Right atrium auricular region (tissue), 2 donors: ENCODE measurements around the gene ACHE. TPM values are rescaled to one million over a fixed set of nuclear protein-coding genes. Genes with fewer than 3 reads are reported as not detected.
A peak's percentile ranks its signal among the peaks of the same experiment; 100 is the strongest.

Experiments
- DNase-seq: peaks from one replicate; pipeline ENCODE4 v3.0.0-alpha.2; 2019; ENCODE audit warnings: low spot score
- H3K27ac ChIP-seq, 2 donors: fragments of 200-600 bp; sonication (generic); 1 replicate in 1 of 2; 2 replicates in 1 of 2; pipeline ENCODE4 v1.5.1; 2016 to 2019
- H3K27me3 ChIP-seq, 2 donors: fragments of 200-600 bp; sonication (generic); one replicate each; pipeline versions ENCODE4 v1.5.1 to v1.6.0; 2017 to 2019
- H3K36me3 ChIP-seq: fragments of 200-600 bp; sonication (generic); one replicate; pipeline ENCODE4 v1.5.1; 2016
- H3K4me1 ChIP-seq, 2 donors: fragments of 200-600 bp; sonication (generic); one replicate each; pipeline versions ENCODE4 v1.5.1 to v1.6.0; 2017 to 2019
- H3K4me3 ChIP-seq, 2 donors: fragments of 200-600 bp; sonication (generic); 1 replicate in 1 of 2; 2 replicates in 1 of 2; pipeline ENCODE4 v1.5.1; 2017 to 2019; ENCODE audit warnings: mild to moderate bottlenecking in 1 of 2, moderate library complexity in 1 of 2
- H3K9me3 ChIP-seq, 2 donors: fragments of 200-600 bp; sonication (generic); one replicate each; pipeline ENCODE4 v1.5.1; 2019
- CTCF ChIP-seq, 2 donors: fragments of 200-600 bp; sonication (generic); IDR thresholded peaks; one replicate each; pipeline ENCODE4 v1.5.1; 2019; ENCODE audit warnings: antibody characterized with exemption in 2 of 2
- total RNA-seq, 2 donors: library from RNA; depleted of rRNA; stranded (reverse); fragments of >200 nt; gene quantifications; one replicate each; pipeline ENCODE4 v1.1.0, GENCODE V29; 2016

Gene ACHE
- total RNA-seq, 2 donors from 2014 or later = 5.4 to 33.0 TPM

GRCh38 chr7:100867040-100867775 lies 28.5 kb downstream of the ACHE start, which contains the start of gene TRIP6:
Gene TRIP6 (plus strand): TSS chr7:100867387. CDS start chr7:100867498, 111 bp downstream.
- peak within 1 kb of the TSS; percentile 67 to 94 for H3K4me3 ChIP-seq
- DNase-seq = peak; percentile 91
- no peak for TF ChIP-seq CTCF (IDR thresholded peaks at IDR 0.05)
- H3K4me1 ChIP-seq = peaks cover 0 to 44% of the 10 kb centered on the region in 2 donors
- peak within 1 kb of the TSS; percentile 94 to 98 for H3K27ac ChIP-seq
- no peaks in the 10 kb centered on the region for H3K9me3 ChIP-seq
- no peaks in the 10 kb centered on the region for H3K27me3 ChIP-seq
- peaks cover 18% of the 10 kb centered on the region for H3K36me3 ChIP-seq

GRCh38 chr7:100866729-100867039 lies 29.0 kb downstream of the ACHE start:
- peaks cover 0 to 44% of the 10 kb centered on the region in 2 donors for H3K4me1 ChIP-seq
- no peaks in the 10 kb centered on the region for H3K9me3 ChIP-seq

GRCh38 chr7:100865938-100866728 lies 29.6 kb downstream of the ACHE start:
- Histone ChIP-seq H3K4me1 (peaks cover 0 to 44% of the 10 kb centered on the region in 2 donors), H3K27ac (peak overlapping the region; percentile 94 to 98), H3K36me3 (peaks cover 10% of the 10 kb centered on the region), H3K27me3 (no peaks in the 10 kb centered on the region), H3K9me3 (no peaks in the 10 kb centered on the region), H3K4me3 (peak overlapping the region; percentile 3 to 94)
- DNase-seq = no peak
- TF ChIP-seq CTCF (IDR thresholded peaks at IDR 0.05) = no peak

More at GRCh38 chr7:100866729-100867039, 29.0 kb downstream of the ACHE start:
- no peak for TF ChIP-seq CTCF (IDR thresholded peaks at IDR 0.05)
- Histone ChIP-seq H3K36me3 (peaks cover 15% of the 10 kb centered on the region), H3K4me3 (peak overlapping the region; percentile 67 to 94), H3K27me3 (no peaks in the 10 kb centered on the region), H3K27ac (peak overlapping the region; percentile 94 to 98)
- no peak for DNase-seq

- Histone ChIP-seq H3K4me1 (peaks cover 0 to 44% of the 10 kb centered on the region in 2 donors), H3K27me3 (no peaks in the 10 kb centered on the region), H3K9me3 (no peaks in the 10 kb centered on the region), H3K4me3 (no peak overlapping the region), H3K36me3 (peaks cover 4% of the 10 kb centered on the region), H3K27ac (peak overlapping the region; percentile 94 to 98)
- DNase-seq = no peak
- no peak for TF ChIP-seq CTCF (IDR thresholded peaks at IDR 0.05)
Measured at GRCh38 chr7:100865372-100865911, 30.2 kb downstream of the ACHE start.

GRCh38 chr7:100864263-100864845 lies 31.3 kb downstream of the ACHE start:
- TF ChIP-seq CTCF (IDR thresholded peaks at IDR 0.05) = no peak
- no peaks in the 10 kb centered on the region for H3K9me3 ChIP-seq
- H3K4me3 ChIP-seq = no peak overlapping the region
- no peak overlapping the region for H3K27ac ChIP-seq
- H3K27me3 ChIP-seq = no peaks in the 10 kb centered on the region
- peaks cover 0 to 44% of the 10 kb centered on the region in 2 donors for H3K4me1 ChIP-seq
- DNase-seq = no peak
- H3K36me3 ChIP-seq = no peaks in the 10 kb centered on the region
